HL-60 (cell line): Measurements from ENCODE around the gene GNAQ.

Experiments used
- DNase-seq, 2 experiments: peaks; one replicate each; pipeline ENCODE4 v3.0.0-alpha.2; 2010 to 2020; ENCODE audit warnings: low read depth in 1 of 2, low spot score in 1 of 2
- H3K27ac ChIP-seq: fragments of 250-450 bp; sonication (Bioruptor Pico); replicated peaks from 2 replicates; pipeline ENCODE4 v1.5.1; 2020; ENCODE audit warnings: mild to moderate bottlenecking, moderate library complexity
- H3K27me3 ChIP-seq: fragments of 250-450 bp; sonication (Bioruptor Pico); 2 replicates; pipeline ENCODE4 v1.5.1; 2021; ENCODE audit warnings: mild to moderate bottlenecking, moderate library complexity; ENCODE audit not compliant: insufficient read depth, poor library complexity, severe bottlenecking
- H3K4me3 ChIP-seq: replicated peaks from 2 replicates; pipeline ENCODE4 v1.5.1; 2011; ENCODE audit warnings: mild to moderate bottlenecking, control low read depth, low read length; ENCODE audit not compliant: insufficient read depth
- GABPA ChIP-seq: IDR thresholded peaks from 2 replicates; pipeline ENCODE4 v1.6.1; 2012; ENCODE audit warnings: low read depth
- POLR2AphosphoS5 ChIP-seq: IDR thresholded peaks from 2 replicates; pipeline ENCODE4 v1.6.1; 2012; ENCODE audit warnings: low read depth
- SPI1 ChIP-seq: IDR thresholded peaks from 2 replicates; pipeline ENCODE4 v1.6.1; 2012; ENCODE audit warnings: low read depth, mild to moderate bottlenecking, borderline replicate concordance
- TF ChIP-seq, protein P1 (sequence below): IDR thresholded peaks from one replicate; pipeline ENCODE4 v1.5.1; 2011; ENCODE audit warnings: low read length, control low read depth, inconsistent platforms; ENCODE audit not compliant: insufficient read depth
- TF ChIP-seq, protein P2 (sequence below): IDR thresholded peaks from 2 replicates; pipeline ENCODE4 v1.6.1; 2012; ENCODE audit warnings: low read depth; ENCODE audit not compliant: insufficient replicate concordance

Gene GNAQ

DNA sequence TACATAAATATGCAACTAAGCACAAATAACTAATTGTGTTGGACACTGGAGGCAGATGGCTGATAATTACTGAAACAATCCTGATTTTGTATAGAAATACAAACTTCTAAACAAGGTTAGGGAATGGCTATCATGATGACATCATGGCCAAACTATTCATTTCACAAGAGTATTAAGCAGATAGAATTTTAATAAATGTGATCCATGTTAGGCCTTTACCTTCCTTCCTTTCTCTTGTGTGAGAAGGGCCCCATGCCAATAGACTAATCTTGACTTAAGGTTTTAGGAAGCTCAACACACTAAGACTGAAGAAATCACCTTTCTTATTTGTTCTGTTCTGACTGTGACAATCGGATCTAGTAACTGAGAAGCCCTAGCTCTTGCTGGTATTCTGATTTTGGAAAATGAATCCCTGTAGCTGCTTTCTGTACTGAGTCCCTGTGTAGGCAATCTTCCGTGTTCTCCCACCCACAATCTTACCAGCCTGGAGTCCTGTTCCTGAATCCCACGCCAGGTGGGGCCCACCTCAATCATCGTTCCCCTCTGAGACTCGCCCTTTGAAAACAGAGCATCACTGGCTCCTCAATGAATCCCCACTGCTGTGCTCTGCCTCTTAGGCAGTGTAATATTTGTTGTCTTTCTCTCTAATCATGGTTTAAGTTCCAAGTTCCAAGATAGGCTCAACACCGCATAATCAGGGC, 214.8 kb downstream of the GNAQ start:
- no peak overlapping the region for H3K27ac ChIP-seq
- no peak for TF ChIP-seq SPI1
- TF ChIP-seq, protein P1, sequence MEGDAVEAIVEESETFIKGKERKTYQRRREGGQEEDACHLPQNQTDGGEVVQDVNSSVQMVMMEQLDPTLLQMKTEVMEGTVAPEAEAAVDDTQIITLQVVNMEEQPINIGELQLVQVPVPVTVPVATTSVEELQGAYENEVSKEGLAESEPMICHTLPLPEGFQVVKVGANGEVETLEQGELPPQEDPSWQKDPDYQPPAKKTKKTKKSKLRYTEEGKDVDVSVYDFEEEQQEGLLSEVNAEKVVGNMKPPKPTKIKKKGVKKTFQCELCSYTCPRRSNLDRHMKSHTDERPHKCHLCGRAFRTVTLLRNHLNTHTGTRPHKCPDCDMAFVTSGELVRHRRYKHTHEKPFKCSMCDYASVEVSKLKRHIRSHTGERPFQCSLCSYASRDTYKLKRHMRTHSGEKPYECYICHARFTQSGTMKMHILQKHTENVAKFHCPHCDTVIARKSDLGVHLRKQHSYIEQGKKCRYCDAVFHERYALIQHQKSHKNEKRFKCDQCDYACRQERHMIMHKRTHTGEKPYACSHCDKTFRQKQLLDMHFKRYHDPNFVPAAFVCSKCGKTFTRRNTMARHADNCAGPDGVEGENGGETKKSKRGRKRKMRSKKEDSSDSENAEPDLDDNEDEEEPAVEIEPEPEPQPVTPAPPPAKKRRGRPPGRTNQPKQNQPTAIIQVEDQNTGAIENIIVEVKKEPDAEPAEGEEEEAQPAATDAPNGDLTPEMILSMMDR: no peak
- TF ChIP-seq, protein P2, sequence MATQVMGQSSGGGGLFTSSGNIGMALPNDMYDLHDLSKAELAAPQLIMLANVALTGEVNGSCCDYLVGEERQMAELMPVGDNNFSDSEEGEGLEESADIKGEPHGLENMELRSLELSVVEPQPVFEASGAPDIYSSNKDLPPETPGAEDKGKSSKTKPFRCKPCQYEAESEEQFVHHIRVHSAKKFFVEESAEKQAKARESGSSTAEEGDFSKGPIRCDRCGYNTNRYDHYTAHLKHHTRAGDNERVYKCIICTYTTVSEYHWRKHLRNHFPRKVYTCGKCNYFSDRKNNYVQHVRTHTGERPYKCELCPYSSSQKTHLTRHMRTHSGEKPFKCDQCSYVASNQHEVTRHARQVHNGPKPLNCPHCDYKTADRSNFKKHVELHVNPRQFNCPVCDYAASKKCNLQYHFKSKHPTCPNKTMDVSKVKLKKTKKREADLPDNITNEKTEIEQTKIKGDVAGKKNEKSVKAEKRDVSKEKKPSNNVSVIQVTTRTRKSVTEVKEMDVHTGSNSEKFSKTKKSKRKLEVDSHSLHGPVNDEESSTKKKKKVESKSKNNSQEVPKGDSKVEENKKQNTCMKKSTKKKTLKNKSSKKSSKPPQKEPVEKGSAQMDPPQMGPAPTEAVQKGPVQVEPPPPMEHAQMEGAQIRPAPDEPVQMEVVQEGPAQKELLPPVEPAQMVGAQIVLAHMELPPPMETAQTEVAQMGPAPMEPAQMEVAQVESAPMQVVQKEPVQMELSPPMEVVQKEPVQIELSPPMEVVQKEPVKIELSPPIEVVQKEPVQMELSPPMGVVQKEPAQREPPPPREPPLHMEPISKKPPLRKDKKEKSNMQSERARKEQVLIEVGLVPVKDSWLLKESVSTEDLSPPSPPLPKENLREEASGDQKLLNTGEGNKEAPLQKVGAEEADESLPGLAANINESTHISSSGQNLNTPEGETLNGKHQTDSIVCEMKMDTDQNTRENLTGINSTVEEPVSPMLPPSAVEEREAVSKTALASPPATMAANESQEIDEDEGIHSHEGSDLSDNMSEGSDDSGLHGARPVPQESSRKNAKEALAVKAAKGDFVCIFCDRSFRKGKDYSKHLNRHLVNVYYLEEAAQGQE: no peak
- TF ChIP-seq GABPA: no peak
- no peak for TF ChIP-seq POLR2AphosphoS5
- no peak for DNase-seq

DNA sequence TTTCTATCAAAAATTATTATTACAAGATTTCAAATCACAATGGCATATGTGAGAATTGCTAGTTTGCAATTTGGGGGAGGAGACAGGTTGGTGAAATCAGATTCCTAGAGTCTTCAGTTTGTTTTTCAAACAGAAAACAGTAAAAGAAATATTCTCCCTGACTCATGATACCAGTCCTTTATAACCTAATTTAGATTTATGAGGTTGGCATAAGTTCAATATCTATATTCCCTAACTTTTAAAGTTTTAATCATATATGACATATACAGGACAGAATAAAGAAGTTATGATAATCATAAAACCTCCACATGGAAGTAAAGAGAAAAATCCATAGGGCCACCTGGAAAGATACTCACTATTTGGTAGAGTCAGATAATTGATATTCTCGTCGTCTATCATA, 216.4 kb downstream of the GNAQ start:
- H3K27me3 ChIP-seq: no peaks in the 10 kb centered on the region
- no peak for DNase-seq
- H3K27ac ChIP-seq: no peak overlapping the region
- TF ChIP-seq, protein P2: no peak
- no peak for TF ChIP-seq GABPA
- H3K4me3 ChIP-seq: no peak overlapping the region

More for the DNA sequence above, 214.8 kb downstream of the GNAQ start:
- H3K4me3 ChIP-seq: no peak overlapping the region
- H3K27me3 ChIP-seq: no peaks in the 10 kb centered on the region

DNA sequence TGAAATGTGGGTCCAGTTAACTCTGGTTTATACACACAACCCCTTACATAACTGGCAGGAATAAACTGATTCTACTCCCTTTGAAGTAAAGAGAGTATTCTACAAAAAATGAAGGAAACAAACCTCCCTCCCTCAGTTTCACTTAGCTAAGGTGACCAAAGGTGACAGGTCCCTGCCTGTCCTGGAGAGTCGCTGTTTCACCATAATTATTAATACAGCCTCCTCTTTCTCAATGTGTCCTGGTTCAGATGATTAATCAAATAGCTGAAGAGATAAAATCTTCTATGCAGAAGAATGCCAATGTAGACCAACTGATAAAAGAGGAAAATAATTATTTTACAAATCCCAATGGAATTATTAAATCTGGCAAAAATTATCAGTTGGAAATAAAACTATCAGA, 219.8 kb downstream of the GNAQ start:
- TF ChIP-seq, protein P2: no peak
- TF ChIP-seq, protein P1: no peak
- no peak for TF ChIP-seq GABPA
- TF ChIP-seq SPI1: no peak
- TF ChIP-seq POLR2AphosphoS5: no peak
- DNase-seq: no peak

More for the DNA sequence above, 219.8 kb downstream of the GNAQ start:
- Histone ChIP-seq H3K4me3 (no peak overlapping the region), H3K27me3 (no peaks in the 10 kb centered on the region), H3K27ac (no peak overlapping the region)
